K562 (cell line): ENCODE measurements around the gene RFC2. TPM values are rescaled to one million over a fixed set of nuclear protein-coding genes. Genes with fewer than 3 reads are reported as not detected.

Experiments used
- CBX1 ChIP-seq: sonication (generic); IDR thresholded peaks from 2 replicates; pipeline ENCODE4 v1.6.1; 2016; ENCODE audit warnings: antibody characterized with exemption, low read depth, mild to moderate bottlenecking
- ERF ChIP-seq: fragments of 450-650 bp; formaldehyde crosslinking; IDR thresholded peaks from 2 replicates; pipeline ENCODE4 v1.4.0; 2020; ENCODE audit warnings: mild to moderate bottlenecking, mixed read lengths
- ID3 ChIP-seq, 2 experiments: fragments of 250-450 bp in 1 of 2; fragments of 450-650 bp in 1 of 2; sonication (Bioruptor Pico) in 1 of 2; IDR thresholded peaks; 2 replicates each; pipeline versions ENCODE4 v1.6.1 to v1.8.0; 2016 to 2021; ENCODE audit warnings: mild to moderate bottlenecking in 2 of 2, moderate library complexity in 2 of 2, missing compliant biosample characterization in 1 of 2, missing genetic modification characterization in 1 of 2
- RCOR1 ChIP-seq, 2 experiments: IDR thresholded peaks; 2 replicates each; pipeline ENCODE4 v1.6.1; 2012; ENCODE audit warnings: low read depth in 2 of 2, low read length in 2 of 2, borderline replicate concordance in 1 of 2, improper control_type of control experiment in 1 of 2
- VEZF1 ChIP-seq: fragments of 200-800 bp; sonication (Bioruptor generic); IDR thresholded peaks from 2 replicates; pipeline ENCODE4 v1.6.1; 2017; ENCODE audit warnings: missing genetic modification characterization, missing compliant biosample characterization
- ZBTB40 ChIP-seq, 2 experiments: fragments of 450-650 bp in 1 of 2; sonication (generic) in 1 of 2; formaldehyde crosslinking in 1 of 2; IDR thresholded peaks; 2 replicates each; pipeline versions ENCODE4 v1.7.1 to v1.9.0; 2016 to 2022; ENCODE audit warnings: inconsistent platforms in 1 of 2, mild to moderate bottlenecking in 1 of 2, missing genetic modification reagents in 1 of 2
- ZBTB7A ChIP-seq: IDR thresholded peaks from 2 replicates; pipeline ENCODE4 v1.6.1; 2011; ENCODE audit warnings: low read depth, mild to moderate bottlenecking, low read length, moderate library complexity, borderline replicate concordance; ENCODE audit not compliant: control insufficient read depth
- ZNF224 ChIP-seq: sonication (generic); formaldehyde crosslinking; IDR thresholded peaks from 2 replicates; pipeline ENCODE4 v1.8.0; 2022; ENCODE audit warnings: mild to moderate bottlenecking, missing genetic modification reagents
- ZNF398 ChIP-seq: fragments of 250-450 bp; sonication (Bioruptor Pico); IDR thresholded peaks from 2 replicates; pipeline ENCODE4 v1.8.0; 2021; ENCODE audit warnings: moderate library complexity, mild to moderate bottlenecking, inconsistent platforms
- ZNF449 ChIP-seq: fragments of 250-450 bp; sonication (Bioruptor Pico); IDR thresholded peaks from 2 replicates; pipeline ENCODE4 v1.8.0; 2022; ENCODE audit warnings: moderate library complexity, mild to moderate bottlenecking, inconsistent platforms
- polyA plus RNA-seq, 8 experiments: library from polyadenylated mRNA; depleted of rRNA in 4 of 8; stranded (reverse) in 5 of 8; unstranded in 3 of 8; fragments of >200 nt; fragmentation: Nextera tagmentation in 2 of 8; fragmentation: Illumina TruSeq in 1 of 8; extraction: Ambion mirVana in 2 of 8; extraction: Trizol in 1 of 8; gene quantifications; 2 replicates each; pipeline versions ENCODE4 v1.2.1 to v1.2.3, GENCODE V29; 2011 to 2014; ENCODE audit warnings: inconsistent platforms in 1 of 8, missing spikeins in 1 of 8
- total RNA-seq, 7 experiments: library from RNA; depleted of rRNA in 6 of 7; stranded (reverse); fragments of >200 nt in 6 of 7; fragmentation: Illumina TruSeq in 2 of 7; extraction: Trizol in 2 of 7; gene quantifications; 2 replicates each; pipeline versions ENCODE4 v1.2.1 to v1.2.3, GENCODE V29; 2011 to 2021; ENCODE audit warnings: low replicate concordance in 1 of 7

Gene RFC2
- total and polyA plus RNA-seq, 9 of the 15 experiments (the other 6 are each of a cell fraction or from before 2014, with no cell fraction given): 32.5 to 161 (median 102) TPM

- peak; percentile 99 for TF ChIP-seq VEZF1 (CRISPR knock-in tag)
- peak in 1 of 2 experiments; percentile 32; a peak in 1 of 4 replicates for TF ChIP-seq RCOR1 (IDR thresholded peaks at IDR 0.05; ENCODE audit: borderline replicate concordance in 1 of 2, low read depth in 2 of 2, low read length in 2 of 2)
- TF ChIP-seq ZNF398: no peak
- no peak for TF ChIP-seq ID3 (CRISPR knock-in tag; IDR thresholded peaks at IDR 0.05)
- TF ChIP-seq ID3 (tag; IDR thresholded peaks at IDR 0.05): no peak
- TF ChIP-seq ERF (CRISPR knock-in tag): peak; percentile 60; the same call in 1 of the 2 replicates
- peak; percentile 23; the same call in 1 of the 2 replicates for TF ChIP-seq CBX1
- no peak for TF ChIP-seq ZNF224 (CRISPR knock-in tag)
- TF ChIP-seq ZBTB40 (IDR thresholded peaks at IDR 0.05): no peak; the same call in 1 of the 2 replicates
- TF ChIP-seq ZBTB40 (CRISPR knock-in tag; IDR thresholded peaks at IDR 0.05): no peak
- TF ChIP-seq ZBTB7A: peak; percentile 56; the same call in 1 of the 2 replicates
- TF ChIP-seq ZNF449 (CRISPR knock-in tag): no peak
These were observed 34.9 kb upstream of the RFC2 start, which contains the start of gene CLIP2 (continued) for GRCh38 chr7:74289018-74289658.
